Endometrial microvascular endothelial cells (primary cell): ENCODE data around the gene SLC16A1. TPM values are rescaled to one million over a fixed set of nuclear protein-coding genes. Genes with fewer than 3 reads are reported as not detected.

ENCODE experiments used
- in situ Hi-C: cut with HindIII; loops from 2 replicates; pipeline ENCODE4 v1.10.0; 2017; ENCODE audit warnings: low sequenced_read_pairs, low pct_unique_long_range_greater_than_20kb; ENCODE audit errors: inconsistent ontology term
- total RNA-seq: library from RNA; depleted of rRNA; stranded (reverse); fragments of >200 nt; gene quantifications from one replicate; pipeline ENCODE4 v1.2.3, GENCODE V29; 2015; ENCODE audit errors: inconsistent ontology term

Gene SLC16A1
- total RNA-seq, 1 donor from 2014 or later = 145 TPM

DNA sequence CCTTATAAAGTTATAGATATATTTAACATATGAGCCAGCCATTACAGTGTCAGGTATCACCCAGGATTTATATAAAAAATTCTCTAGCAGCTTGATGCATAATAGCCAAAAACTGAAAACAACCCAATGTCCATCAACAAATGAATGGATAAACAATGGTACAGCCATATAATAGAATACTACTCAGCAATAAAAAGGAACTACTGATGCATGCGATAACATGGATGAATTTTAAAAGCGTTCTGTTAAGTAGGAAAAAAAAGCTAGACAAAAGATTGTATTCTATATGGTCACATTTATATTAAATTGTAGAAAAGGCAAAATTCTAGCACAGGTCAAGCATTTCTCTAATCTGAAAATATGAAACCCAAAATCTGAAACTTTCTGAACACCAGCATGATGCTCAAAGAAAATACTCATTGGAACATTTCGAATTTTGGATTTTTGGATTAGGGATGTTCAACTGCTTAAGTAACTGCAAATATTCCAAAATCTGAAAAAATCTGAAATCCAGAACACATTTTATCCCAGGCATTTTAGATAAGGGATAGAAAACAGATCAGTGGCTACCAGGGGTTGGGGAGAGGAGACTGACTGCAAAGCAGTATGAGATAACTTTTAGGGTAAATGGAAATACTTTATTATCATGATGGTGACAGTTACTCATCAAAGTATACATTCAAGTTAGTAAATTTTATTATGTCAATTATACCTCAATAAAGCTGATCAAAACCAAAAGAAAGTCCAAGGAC is 22.0 kb downstream of the SLC16A1 start:
- in situ Hi-C loops = no loop called here

GRCh38 chr1:112929979-112930378 is 26.0 kb downstream of the SLC16A1 start:
- in situ Hi-C loops = no loop called here

DNA sequence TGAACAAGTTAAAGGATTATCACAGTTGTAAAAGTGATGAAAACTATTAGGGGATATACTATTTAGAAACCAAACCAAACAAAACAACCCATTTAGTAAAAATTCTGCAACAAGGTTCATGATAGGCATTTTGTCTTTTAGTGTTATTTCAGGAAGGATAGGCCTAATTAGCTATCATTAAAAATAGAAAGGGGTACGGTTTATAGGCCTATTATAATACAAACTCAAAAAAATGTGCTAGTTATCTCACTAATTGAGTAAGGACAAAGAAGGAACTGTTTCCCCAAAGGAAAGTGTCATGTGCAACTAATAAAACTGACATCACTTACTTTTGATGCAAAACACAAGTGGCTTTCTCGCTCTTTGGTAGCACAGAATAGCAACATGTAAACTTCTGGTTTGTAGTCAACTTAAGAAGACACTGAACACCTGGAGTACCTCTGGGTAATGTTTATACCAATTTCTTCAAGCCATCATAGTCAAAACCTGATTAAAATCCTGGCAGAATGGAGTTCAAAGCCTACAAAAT is 28.5 kb downstream of the SLC16A1 start:
- in situ Hi-C loops = no loop called here

- in situ Hi-C loops = no loop called here
Observed at GRCh38 chr1:112926858-112927257, 29.1 kb downstream of the SLC16A1 start.

DNA sequence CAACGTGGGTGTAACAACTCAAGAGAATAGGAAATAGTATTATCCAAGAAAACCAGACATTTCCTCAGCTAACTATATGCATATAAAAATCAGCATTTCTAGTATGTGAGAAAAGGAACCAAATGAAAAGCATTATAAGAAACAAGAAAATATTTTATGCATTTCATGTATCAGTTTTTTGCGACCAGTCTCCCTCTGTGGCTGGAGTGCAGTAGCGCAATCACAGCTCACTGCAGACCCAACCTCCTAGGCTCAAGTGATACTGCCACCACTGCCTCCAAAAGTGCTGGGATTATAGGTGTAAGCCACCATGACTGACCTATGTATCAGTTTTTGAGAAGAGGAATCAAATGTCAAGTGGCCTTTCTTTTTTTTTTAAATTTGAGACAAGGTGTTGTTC is 31.0 kb downstream of the SLC16A1 start:
- in situ Hi-C loops = no loop called here

- in situ Hi-C loops = no loop called here
Observed at GRCh38 chr1:112923959-112924349, 32.0 kb downstream of the SLC16A1 start.

GRCh38 chr1:112923234-112923958 is 32.6 kb downstream of the SLC16A1 start:
- in situ Hi-C loops = no loop called here

DNA sequence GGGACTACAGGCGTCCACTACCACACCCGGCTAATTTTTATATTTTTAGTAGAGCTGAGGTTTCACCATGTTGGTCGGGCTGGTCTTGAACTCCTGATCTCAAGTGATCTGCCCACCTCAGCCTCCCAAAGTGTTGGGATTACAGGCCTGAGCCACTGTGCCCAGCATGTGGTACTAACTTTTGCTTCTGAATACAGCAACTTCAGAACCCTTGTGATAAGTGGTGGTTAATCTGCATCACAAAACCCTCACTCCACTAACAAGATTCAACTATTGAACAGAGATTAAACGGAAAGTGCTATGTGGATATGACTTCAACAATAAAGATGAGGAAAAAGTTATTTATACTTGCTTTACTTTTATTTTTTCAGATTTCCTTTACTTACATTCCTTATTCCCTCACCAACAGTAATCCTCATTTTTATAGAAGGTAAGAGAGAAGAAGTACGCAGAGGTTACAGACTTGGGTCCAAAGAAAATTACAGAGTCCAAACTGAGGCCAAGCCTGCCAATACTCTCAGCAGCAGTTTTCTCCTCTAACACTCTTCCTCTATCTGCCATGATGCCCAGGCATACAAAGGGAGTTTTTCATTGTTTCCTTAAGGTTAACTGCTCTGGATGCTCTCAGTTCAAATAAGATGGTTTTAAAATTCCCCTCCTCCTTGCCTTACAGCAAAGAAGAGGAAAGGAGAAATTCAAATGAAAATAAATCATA is 44.3 kb downstream of the SLC16A1 start:
- in situ Hi-C loops = no loop called here

GRCh38 chr1:112909847-112910246 is 46.1 kb downstream of the SLC16A1 start:
- in situ Hi-C loops = no loop called here

DNA sequence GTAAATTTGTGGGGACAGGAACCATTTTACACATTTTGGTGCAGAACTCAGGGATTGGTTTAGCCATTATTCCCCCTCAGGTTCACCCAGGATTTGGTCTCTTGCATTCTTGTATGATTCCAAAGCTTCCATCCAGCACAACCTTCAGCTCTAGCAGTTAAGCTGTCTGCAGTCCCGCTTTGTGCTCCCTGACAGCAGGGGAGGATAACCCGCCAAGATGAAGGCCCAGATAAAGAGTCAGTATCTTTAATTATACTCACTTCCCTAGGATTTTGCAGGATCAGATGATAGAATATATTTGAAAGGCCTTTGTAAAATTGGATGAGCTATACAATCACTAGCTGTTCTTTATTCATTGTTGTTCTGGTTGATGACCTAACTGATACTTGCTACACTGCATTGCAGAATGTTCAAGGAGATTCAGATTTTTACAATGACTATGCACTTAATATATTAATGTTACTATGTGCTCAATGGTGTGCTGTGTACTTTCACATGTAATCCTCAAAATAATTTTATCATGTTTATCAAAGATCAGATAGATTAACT is 49.8 kb downstream of the SLC16A1 start:
- in situ Hi-C loops = no loop called here

DNA sequence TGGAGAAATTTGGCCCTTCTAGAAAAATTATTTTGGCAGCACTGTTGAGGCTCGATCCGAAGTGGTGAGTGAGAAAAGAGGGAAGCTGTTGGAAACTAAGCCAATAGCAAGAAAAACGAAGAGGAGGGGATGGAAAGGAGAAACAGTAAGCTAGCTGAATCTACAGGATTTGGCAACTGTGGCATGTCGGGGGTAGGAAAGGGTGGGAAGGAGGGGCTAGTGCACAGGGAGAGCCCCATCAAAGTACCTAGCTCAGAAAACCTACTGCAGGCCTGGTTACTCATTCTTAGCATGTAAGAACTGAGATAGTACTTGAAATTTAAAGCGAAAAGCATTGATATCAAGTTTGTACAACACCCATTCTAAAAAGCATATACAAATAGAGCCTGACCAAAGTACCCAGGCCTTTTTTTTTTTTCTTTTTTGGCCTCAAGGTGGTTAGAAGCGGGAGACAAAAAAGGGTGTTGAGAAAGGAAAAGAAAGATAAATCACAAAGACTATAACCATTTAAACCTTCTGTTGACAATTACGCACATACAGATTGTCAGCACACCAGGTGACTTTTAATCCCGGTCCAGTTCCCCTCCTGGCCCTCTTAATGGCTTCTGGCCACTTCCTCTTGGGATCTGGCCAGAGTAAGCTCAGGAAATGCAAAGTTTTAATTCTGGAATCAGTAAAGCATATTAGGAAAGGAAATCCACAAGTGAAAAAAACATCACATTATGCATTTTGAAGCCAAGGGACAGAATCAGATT is 50.4 kb downstream of the SLC16A1 start:
- in situ Hi-C loops = no loop called here

- in situ Hi-C loops = no loop called here
Observed at GRCh38 chr1:112904831-112905261, 51.1 kb downstream of the SLC16A1 start.

DNA sequence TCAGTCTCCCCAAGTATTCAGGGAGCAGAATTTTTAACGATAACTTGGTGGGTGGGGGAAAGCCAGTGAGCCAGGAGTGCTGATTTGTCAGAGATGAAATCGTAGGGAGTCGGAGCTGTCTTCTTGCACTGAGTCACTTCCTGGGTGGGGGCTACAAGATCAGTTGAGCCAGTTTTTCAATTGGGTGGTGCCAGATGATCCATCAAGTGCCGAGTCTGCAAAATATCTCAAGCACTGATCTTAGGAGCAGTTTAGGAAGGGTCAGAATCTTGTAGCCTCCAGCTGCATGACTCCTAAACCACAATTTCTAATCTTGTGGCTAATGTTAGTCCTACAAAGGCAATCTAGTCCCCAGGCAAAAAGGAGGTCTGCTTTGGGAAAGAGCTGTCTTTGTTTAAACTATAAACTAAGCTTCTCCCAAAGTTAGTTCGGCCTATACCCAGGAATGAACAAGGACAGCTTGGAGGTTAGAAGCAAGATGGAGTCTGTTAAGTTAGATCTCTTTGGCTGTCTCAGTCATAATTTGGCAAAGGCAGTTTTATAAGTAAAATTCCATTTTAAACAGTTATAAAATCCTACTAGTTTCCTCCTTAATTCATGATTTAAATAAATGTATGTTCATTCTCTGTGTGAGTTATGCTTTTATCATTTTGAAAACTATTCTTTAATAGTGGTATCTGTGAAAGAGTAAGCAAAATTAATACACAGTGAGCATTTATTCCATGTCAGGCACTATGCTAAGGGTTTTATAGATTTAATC is 51.7 kb downstream of the SLC16A1 start:
- in situ Hi-C loops = no loop called here

- in situ Hi-C loops = no loop called here
Observed at GRCh38 chr1:112902221-112902620, 53.8 kb downstream of the SLC16A1 start.

- in situ Hi-C loops = no loop called here
Observed at GRCh38 chr1:112901387-112901786, 54.6 kb downstream of the SLC16A1 start.

DNA sequence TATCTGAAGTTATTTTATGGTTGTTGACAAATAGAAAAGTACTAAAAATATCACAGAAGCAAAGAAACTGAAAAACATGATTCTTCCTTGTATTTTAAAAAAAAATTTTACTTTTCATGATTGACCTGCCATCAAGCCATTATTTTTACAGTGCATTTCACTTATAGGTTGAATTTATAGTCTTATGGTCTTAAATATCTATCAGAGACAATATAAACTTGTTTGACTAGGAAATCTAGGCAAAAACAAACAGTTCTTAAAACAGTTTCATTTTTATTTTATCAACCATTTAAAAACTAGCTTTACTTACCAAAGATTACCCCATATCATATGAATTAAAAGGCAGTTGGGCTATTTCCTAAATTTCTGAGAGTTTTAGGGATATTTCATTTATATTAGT is 59.2 kb downstream of the SLC16A1 start:
- in situ Hi-C loops = no loop called here

GRCh38 chr1:112894561-112895011 is 61.4 kb downstream of the SLC16A1 start:
- in situ Hi-C loops = no loop called here

GRCh38 chr1:112894010-112894292 is 62.0 kb downstream of the SLC16A1 start:
- in situ Hi-C loops = no loop called here
